Mesenchymal stem cell (in vitro differentiated cells and primary cell): ENCODE results near the gene CKAP2L.

ENCODE experiments used
- DNase-seq: peaks from one replicate; pipeline ENCODE4 v3.0.0-alpha.2; 2013
- H2AFZ ChIP-seq: one replicate; pipeline ENCODE4 v1.6.1; 2013; ENCODE audit warnings: low read depth, mild to moderate bottlenecking, control low read depth, inconsistent platforms, low read length, moderate library complexity
- H2AK5ac ChIP-seq: 2 replicates; pipeline ENCODE4 v1.6.1; 2013; ENCODE audit warnings: low read length, moderate library complexity, mild to moderate bottlenecking, inconsistent platforms; ENCODE audit not compliant: severe bottlenecking
- H2BK120ac ChIP-seq: one replicate; pipeline ENCODE4 v1.6.1; 2013; ENCODE audit warnings: low read depth, mild to moderate bottlenecking, inconsistent platforms, low read length, moderate library complexity
- H2BK12ac ChIP-seq, 2 experiments: one replicate each; pipeline ENCODE4 v1.6.1; 2013; ENCODE audit warnings: inconsistent platforms in 2 of 2, low read length in 2 of 2, mild to moderate bottlenecking in 2 of 2, moderate library complexity in 2 of 2, control low read depth in 1 of 2
- H2BK15ac ChIP-seq: one replicate; pipeline ENCODE4 v1.6.1; 2013; ENCODE audit warnings: mild to moderate bottlenecking, low read depth, inconsistent platforms; ENCODE audit not compliant: poor library complexity, severe bottlenecking
- H2BK5ac ChIP-seq: 2 replicates; pipeline ENCODE4 v1.6.1; 2013; ENCODE audit warnings: low read depth, mild to moderate bottlenecking, low read length, control low read depth, inconsistent platforms; ENCODE audit not compliant: poor library complexity, severe bottlenecking
- H3K14ac ChIP-seq, 2 experiments: one replicate each; pipeline ENCODE4 v1.6.1; 2013; ENCODE audit warnings: inconsistent platforms in 2 of 2, low read length in 2 of 2, control low read depth in 1 of 2, mild to moderate bottlenecking in 1 of 2, moderate library complexity in 1 of 2
- H3K18ac ChIP-seq, 2 experiments: one replicate each; pipeline ENCODE4 v1.6.1; 2013; ENCODE audit warnings: inconsistent platforms in 2 of 2, low read length in 2 of 2, control low read depth in 1 of 2, low read depth in 1 of 2, mild to moderate bottlenecking in 1 of 2
- H3K23ac ChIP-seq, 2 experiments: one replicate each; pipeline ENCODE4 v1.6.1; 2013; ENCODE audit warnings: inconsistent platforms in 2 of 2, low read length in 2 of 2, mild to moderate bottlenecking in 2 of 2, moderate library complexity in 2 of 2, control low read depth in 1 of 2
- H3K27ac ChIP-seq: 2 replicates; pipeline ENCODE4 v1.5.1; 2013; ENCODE audit warnings: mild to moderate bottlenecking, moderate library complexity, low read length, control low read depth, inconsistent platforms; ENCODE audit not compliant: poor library complexity, severe bottlenecking
- H3K27me3 ChIP-seq, 2 experiments: 2 replicates each; pipeline versions ENCODE4 v1.6.1 to v1.7.0; 2013; ENCODE audit warnings: low read length in 2 of 2, mild to moderate bottlenecking in 2 of 2, moderate library complexity in 2 of 2, control low read depth in 1 of 2, inconsistent platforms in 1 of 2; ENCODE audit not compliant: control insufficient read depth in 1 of 2, insufficient read depth in 1 of 2
- H3K36me3 ChIP-seq, 2 experiments: 2 replicates each; pipeline versions ENCODE4 v1.6.1 to v1.7.0; 2013; ENCODE audit warnings: low read length in 2 of 2, control low read depth in 1 of 2, inconsistent platforms in 1 of 2, low read depth in 1 of 2, mild to moderate bottlenecking in 1 of 2; ENCODE audit not compliant: insufficient read depth in 2 of 2, control insufficient read depth in 1 of 2
- H3K4ac ChIP-seq, 2 experiments: one replicate each; pipeline ENCODE4 v1.6.1; 2013; ENCODE audit warnings: inconsistent platforms in 2 of 2, low read length in 2 of 2, mild to moderate bottlenecking in 2 of 2, moderate library complexity in 2 of 2, control low read depth in 1 of 2, low read depth in 1 of 2
- H3K4me1 ChIP-seq: 2 replicates; pipeline ENCODE4 v1.6.1; 2013; ENCODE audit warnings: low read depth, low read length, control low read depth; ENCODE audit not compliant: control insufficient read depth, insufficient read depth
- H3K4me2 ChIP-seq: 2 replicates; pipeline ENCODE4 v1.6.1; 2013; ENCODE audit warnings: low read length, mild to moderate bottlenecking, inconsistent platforms; ENCODE audit not compliant: poor library complexity, severe bottlenecking
- H3K4me3 ChIP-seq, 2 experiments: 2 replicates each; pipeline versions ENCODE4 v1.5.1 to v1.7.0; 2013; ENCODE audit warnings: low read length in 2 of 2, mild to moderate bottlenecking in 2 of 2, control low read depth in 1 of 2, low read depth in 1 of 2; ENCODE audit not compliant: insufficient read depth in 1 of 2
- H3K79me1 ChIP-seq: replicated peaks from 2 replicates; pipeline ENCODE4 v1.6.1; 2013; ENCODE audit warnings: mild to moderate bottlenecking, control low read depth, low read length, inconsistent platforms; ENCODE audit not compliant: poor library complexity, severe bottlenecking
- H3K9ac ChIP-seq: 2 replicates; pipeline ENCODE4 v1.7.0; 2013; ENCODE audit warnings: mild to moderate bottlenecking, low read length, moderate library complexity
- H3K9me3 ChIP-seq: 2 replicates; pipeline ENCODE4 v1.7.0; 2013; ENCODE audit warnings: mild to moderate bottlenecking, low read length; ENCODE audit not compliant: control insufficient read depth
- H4K8ac ChIP-seq: one replicate; pipeline ENCODE4 v1.6.1; 2013; ENCODE audit warnings: inconsistent platforms, mild to moderate bottlenecking, low read length, moderate library complexity
- H4K91ac ChIP-seq: one replicate; pipeline ENCODE4 v1.6.1; 2013; ENCODE audit warnings: mild to moderate bottlenecking, low read length, inconsistent platforms
- WGBS: methylation state at CpG from one replicate; pipeline ENCODE4 v1.1.7; 2013; ENCODE audit warnings: mixed read lengths; 5-methylcytosine and 5-hydroxymethylcytosine counted together

CKAP2L gene

GRCh38 chr2:112703684-112704083 is 60.7 kb downstream of the CKAP2L start:
- H4K8ac ChIP-seq = no peak overlapping the region
- H2BK15ac ChIP-seq = no peak overlapping the region
- H3K79me1 ChIP-seq = no peaks in the 10 kb centered on the region
- no peaks in the 10 kb centered on the region for H3K9me3 ChIP-seq
- H3K4ac ChIP-seq = no peak overlapping the region
- H2BK12ac ChIP-seq = no peak overlapping the region
- no peak overlapping the region for H2BK5ac ChIP-seq
- no peaks in the 10 kb centered on the region for H3K36me3 ChIP-seq
- H3K27ac ChIP-seq = no peak overlapping the region
- H2AK5ac ChIP-seq = no peak overlapping the region
- H3K27me3 ChIP-seq = peaks cover 0 to 9% of the 10 kb centered on the region in 2 experiments
- H2AFZ ChIP-seq = no peak overlapping the region
- no peak overlapping the region for H3K9ac ChIP-seq
- no peak overlapping the region for H2BK120ac ChIP-seq
- H3K23ac ChIP-seq = no peak overlapping the region
- no peak overlapping the region for H4K91ac ChIP-seq
- DNase-seq = no peak
- H3K4me1 ChIP-seq = no peaks in the 10 kb centered on the region
- no peak overlapping the region for H3K4me2 ChIP-seq
- 55% methylated on average over 1 of the region's 2 CpGs for WGBS
- no peak overlapping the region for H3K4me3 ChIP-seq
- no peak overlapping the region for H3K18ac ChIP-seq
- no peak overlapping the region for H3K14ac ChIP-seq

- no peaks in the 10 kb centered on the region for H3K27me3 ChIP-seq
Measured at GRCh38 chr2:112701052-112701451, 63.4 kb downstream of the CKAP2L start.

GRCh38 chr2:112699984-112700667 is 64.3 kb downstream of the CKAP2L start:
- Histone ChIP-seq H4K91ac (no peak overlapping the region), H3K4me2 (no peak overlapping the region), H4K8ac (no peak overlapping the region), H3K4ac (no peak overlapping the region), H2BK120ac (no peak overlapping the region), H2BK5ac (no peak overlapping the region), H2BK15ac (no peak overlapping the region), H3K23ac (no peak overlapping the region), H3K27ac (no peak overlapping the region), H3K14ac (no peak overlapping the region), H3K27me3 (no peaks in the 10 kb centered on the region), H3K79me1 (no peaks in the 10 kb centered on the region), H2AK5ac (no peak overlapping the region), H3K36me3 (no peaks in the 10 kb centered on the region), H3K4me3 (no peak overlapping the region), H3K4me1 (no peaks in the 10 kb centered on the region), H2BK12ac (no peak overlapping the region), H3K18ac (no peak overlapping the region), H2AFZ (no peak overlapping the region), H3K9me3 (no peaks in the 10 kb centered on the region), H3K9ac (no peak overlapping the region)
- WGBS = 86% methylated on average over 1 of the region's 3 CpGs
- no peak for DNase-seq

More at GRCh38 chr2:112701052-112701451, 63.4 kb downstream of the CKAP2L start:
- Histone ChIP-seq H2BK15ac (no peak overlapping the region), H3K23ac (no peak overlapping the region), H3K4me1 (no peaks in the 10 kb centered on the region), H2BK120ac (no peak overlapping the region), H3K14ac (no peak overlapping the region), H3K4me3 (no peak overlapping the region), H3K4me2 (no peak overlapping the region), H3K18ac (no peak overlapping the region), H3K4ac (no peak overlapping the region), H3K36me3 (no peaks in the 10 kb centered on the region), H3K9ac (no peak overlapping the region), H4K91ac (no peak overlapping the region), H3K79me1 (no peaks in the 10 kb centered on the region), H2BK5ac (no peak overlapping the region), H3K27ac (no peak overlapping the region), H4K8ac (no peak overlapping the region), H2AFZ (no peak overlapping the region), H2BK12ac (no peak overlapping the region), H3K9me3 (no peaks in the 10 kb centered on the region), H2AK5ac (no peak overlapping the region)
- no peak for DNase-seq
- WGBS = 93% methylated on average over 6 of the region's 8 CpGs

GRCh38 chr2:112698834-112699515 is 65.4 kb downstream of the CKAP2L start:
- Histone ChIP-seq H3K27ac (no peak overlapping the region), H3K18ac (no peak overlapping the region), H3K27me3 (no peaks in the 10 kb centered on the region), H2BK120ac (no peak overlapping the region), H2BK12ac (no peak overlapping the region), H3K4me3 (no peak overlapping the region), H3K23ac (no peak overlapping the region), H3K4me1 (no peaks in the 10 kb centered on the region), H2AK5ac (no peak overlapping the region), H4K8ac (no peak overlapping the region), H2BK15ac (no peak overlapping the region), H3K36me3 (no peaks in the 10 kb centered on the region), H3K4ac (no peak overlapping the region), H3K79me1 (no peaks in the 10 kb centered on the region), H2BK5ac (no peak overlapping the region), H3K9ac (no peak overlapping the region), H3K4me2 (no peak overlapping the region), H2AFZ (no peak overlapping the region), H3K14ac (no peak overlapping the region), H4K91ac (no peak overlapping the region), H3K9me3 (no peaks in the 10 kb centered on the region)
- 94% methylated on average over 2 of the region's 3 CpGs for WGBS
- DNase-seq = no peak
